HEK293T (cell line): Measurements from ENCODE around the gene SLC5A2.
"Not testable (repeated sequence)": the region's sequence is repeated elsewhere in the genome, so short reads cannot be mapped to it uniquely, and the experiment has no call there.

Experiments
- CTCF ChIA-PET: fragments of 350-600 bp; formaldehyde crosslinking; extraction: SDS; loops from one replicate; lab custom pipeline; 2021; ENCODE audit warnings: antibody characterized with exemption, inconsistent platforms; lab: Yijun Ruan, JAX
- POLR2A ChIA-PET: fragments of 350-600 bp; formaldehyde crosslinking; extraction: SDS; loops from one replicate; lab custom pipeline; 2020; ENCODE audit warnings: antibody characterized with exemption, inconsistent platforms; lab: Yijun Ruan, JAX
- DNase-seq: peaks from one replicate; pipeline ENCODE4 v3.0.0; 2012; ENCODE audit warnings: mixed read lengths; ENCODE audit errors: extremely low spot score
- ARNT ChIP-seq: fragments of 450-650 bp; IDR thresholded peaks from 2 replicates; pipeline ENCODE4 v1.6.1; 2017; ENCODE audit warnings: mild to moderate bottlenecking
- BHLHE40 ChIP-seq: fragments of 450-650 bp; IDR thresholded peaks from 2 replicates; pipeline ENCODE4 v1.6.1; 2016; ENCODE audit warnings: mild to moderate bottlenecking, moderate library complexity, borderline replicate concordance
- CTBP1 ChIP-seq: fragments of 450-650 bp; IDR thresholded peaks from 2 replicates; pipeline ENCODE4 v1.6.1; 2016; ENCODE audit warnings: borderline replicate concordance
- ELF4 ChIP-seq: fragments of 450-650 bp; IDR thresholded peaks from 2 replicates; pipeline ENCODE4 v1.6.1; 2017; ENCODE audit warnings: antibody characterized with exemption
- FOXA1 ChIP-seq: fragments of 450-650 bp; IDR thresholded peaks from 2 replicates; pipeline ENCODE4 v1.6.1; 2016; ENCODE audit warnings: mild to moderate bottlenecking
- FOXK2 ChIP-seq: fragments of 450-650 bp; IDR thresholded peaks from 2 replicates; pipeline ENCODE4 v1.6.1; 2016; ENCODE audit warnings: mild to moderate bottlenecking
- FOXM1 ChIP-seq: fragments of 450-650 bp; IDR thresholded peaks from 2 replicates; pipeline ENCODE4 v1.6.1; 2017; ENCODE audit warnings: mild to moderate bottlenecking, borderline replicate concordance
- HDGF ChIP-seq: fragments of 450-650 bp; IDR thresholded peaks from 2 replicates; pipeline ENCODE4 v1.6.1; 2017; ENCODE audit warnings: antibody characterized with exemption, borderline replicate concordance
- L3MBTL2 ChIP-seq: fragments of 450-650 bp; conservative IDR thresholded peaks from 2 replicates; pipeline ENCODE4 v1.6.1; 2016; ENCODE audit warnings: mild to moderate bottlenecking
- LEF1 ChIP-seq: fragments of 450-650 bp; IDR thresholded peaks from 2 replicates; pipeline ENCODE4 v1.6.1; 2017; ENCODE audit warnings: mild to moderate bottlenecking, borderline replicate concordance
- NFRKB ChIP-seq: fragments of 450-650 bp; IDR thresholded peaks from 2 replicates; pipeline ENCODE4 v1.6.1; 2016; ENCODE audit warnings: mild to moderate bottlenecking, moderate library complexity
- SP1 ChIP-seq: fragments of 450-650 bp; IDR thresholded peaks from 2 replicates; pipeline ENCODE4 v1.6.1; 2017
- SUZ12 ChIP-seq: fragments of 450-650 bp; IDR thresholded peaks from 2 replicates; pipeline ENCODE4 v1.6.1; 2016; ENCODE audit warnings: mild to moderate bottlenecking
- TARDBP ChIP-seq: fragments of 450-650 bp; IDR thresholded peaks from 2 replicates; pipeline ENCODE4 v1.6.1; 2016
- ZNF384 ChIP-seq: fragments of 450-650 bp; IDR thresholded peaks from 2 replicates; pipeline ENCODE4 v1.6.1; 2016
- TF ChIP-seq, protein P1 (sequence below): fragments of 450-650 bp; IDR thresholded peaks from 2 replicates; pipeline ENCODE4 v1.6.1; 2016

The SLC5A2 gene

DNA sequence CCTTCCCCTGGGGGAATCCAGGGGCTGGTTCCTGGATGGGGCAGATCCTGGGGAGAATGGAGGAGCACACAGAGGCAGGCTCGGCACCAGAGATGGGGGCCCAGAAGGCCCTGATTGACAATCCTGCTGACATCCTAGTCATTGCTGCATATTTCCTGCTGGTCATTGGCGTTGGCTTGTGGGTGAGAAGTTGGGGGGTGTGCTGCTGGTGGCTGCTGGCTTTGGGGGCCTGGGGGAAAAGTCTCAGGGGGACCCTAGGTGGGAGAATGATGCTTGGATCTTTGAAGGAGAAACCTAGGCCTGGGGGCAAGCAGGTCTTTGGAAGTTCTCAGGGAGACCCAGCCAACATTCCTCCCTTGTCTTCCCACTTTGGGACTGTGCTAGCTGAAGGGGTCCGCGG, at the start of gene SLC5A2:
TSS of gene SLC5A2 (plus strand) at position 43 of the 400 bp plus-strand sequence. CDS start at position 57, 14 bp downstream.
- ChIA-PET POLR2A (interaction anchor here (1.0 kb wide), 1 partner anchor 24 kb away, joined by 3 read pairs; the partner anchor contains the start of gene ARMC5), CTCF (no interaction called here)
- no peak for TF ChIP-seq SP1
- TF ChIP-seq TARDBP, result no peak
- no peak for DNase-seq

DNA sequence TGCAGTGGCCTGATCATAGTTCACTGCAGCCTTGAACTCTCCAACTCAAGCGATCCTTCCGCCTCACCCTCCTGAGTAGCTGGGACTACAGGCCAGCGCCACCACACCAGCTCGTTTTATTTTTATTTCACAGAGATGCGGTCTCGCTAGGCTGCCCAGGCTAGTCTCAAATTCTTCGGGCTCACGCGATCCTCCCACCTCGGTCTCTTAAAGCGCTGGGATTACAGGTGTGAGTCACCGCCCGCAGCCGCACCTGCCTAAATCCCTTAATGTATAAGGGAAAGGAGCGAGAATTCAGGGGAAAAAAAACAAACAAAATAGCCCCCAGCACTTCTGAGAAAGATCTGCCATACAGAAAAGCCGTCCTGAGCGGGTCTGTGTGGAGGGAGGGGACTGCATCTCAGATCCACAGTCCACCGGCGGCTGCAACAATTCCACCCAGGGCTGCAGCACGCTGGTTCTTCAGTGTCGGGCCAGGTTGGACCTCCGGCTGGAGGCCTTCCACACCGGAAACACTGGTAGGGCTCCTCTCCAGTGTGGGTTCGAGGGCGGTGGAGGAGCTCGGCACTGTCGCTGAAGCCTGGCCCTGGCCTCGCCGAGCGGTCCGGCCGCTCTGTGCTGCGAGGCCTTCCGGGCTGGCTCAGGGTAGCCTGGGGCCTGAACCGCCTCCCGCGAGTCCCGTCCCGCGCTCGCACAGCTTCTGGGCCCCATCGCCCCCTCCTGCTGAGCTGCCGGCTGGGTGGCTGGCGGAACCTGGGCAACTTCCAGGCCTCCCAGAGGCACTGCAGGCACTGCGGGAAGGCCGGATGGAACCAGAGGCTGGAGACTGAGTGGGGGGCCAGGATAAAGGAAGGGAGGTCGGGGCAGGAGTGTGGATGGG, 47.3 kb upstream of the SLC5A2 start:
- ChIA-PET POLR2A (no interaction called here), CTCF (no interaction called here)
- DNase-seq, result no peak
- TF ChIP-seq SUZ12 (no peak), FOXK2 (no peak), CTBP1 (no peak), NFRKB (no peak), TARDBP (no peak), BHLHE40 (no peak), HDGF (no peak), ZNF384 (no peak), LEF1 (no peak), ELF4 (no peak), FOXA1 (no peak), L3MBTL2 (no peak), FOXM1 (no peak), SP1 (no peak), ARNT (no peak)
- TF ChIP-seq, protein P1, sequence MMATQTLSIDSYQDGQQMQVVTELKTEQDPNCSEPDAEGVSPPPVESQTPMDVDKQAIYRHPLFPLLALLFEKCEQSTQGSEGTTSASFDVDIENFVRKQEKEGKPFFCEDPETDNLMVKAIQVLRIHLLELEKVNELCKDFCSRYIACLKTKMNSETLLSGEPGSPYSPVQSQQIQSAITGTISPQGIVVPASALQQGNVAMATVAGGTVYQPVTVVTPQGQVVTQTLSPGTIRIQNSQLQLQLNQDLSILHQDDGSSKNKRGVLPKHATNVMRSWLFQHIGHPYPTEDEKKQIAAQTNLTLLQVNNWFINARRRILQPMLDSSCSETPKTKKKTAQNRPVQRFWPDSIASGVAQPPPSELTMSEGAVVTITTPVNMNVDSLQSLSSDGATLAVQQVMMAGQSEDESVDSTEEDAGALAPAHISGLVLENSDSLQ, result no peak

DNA sequence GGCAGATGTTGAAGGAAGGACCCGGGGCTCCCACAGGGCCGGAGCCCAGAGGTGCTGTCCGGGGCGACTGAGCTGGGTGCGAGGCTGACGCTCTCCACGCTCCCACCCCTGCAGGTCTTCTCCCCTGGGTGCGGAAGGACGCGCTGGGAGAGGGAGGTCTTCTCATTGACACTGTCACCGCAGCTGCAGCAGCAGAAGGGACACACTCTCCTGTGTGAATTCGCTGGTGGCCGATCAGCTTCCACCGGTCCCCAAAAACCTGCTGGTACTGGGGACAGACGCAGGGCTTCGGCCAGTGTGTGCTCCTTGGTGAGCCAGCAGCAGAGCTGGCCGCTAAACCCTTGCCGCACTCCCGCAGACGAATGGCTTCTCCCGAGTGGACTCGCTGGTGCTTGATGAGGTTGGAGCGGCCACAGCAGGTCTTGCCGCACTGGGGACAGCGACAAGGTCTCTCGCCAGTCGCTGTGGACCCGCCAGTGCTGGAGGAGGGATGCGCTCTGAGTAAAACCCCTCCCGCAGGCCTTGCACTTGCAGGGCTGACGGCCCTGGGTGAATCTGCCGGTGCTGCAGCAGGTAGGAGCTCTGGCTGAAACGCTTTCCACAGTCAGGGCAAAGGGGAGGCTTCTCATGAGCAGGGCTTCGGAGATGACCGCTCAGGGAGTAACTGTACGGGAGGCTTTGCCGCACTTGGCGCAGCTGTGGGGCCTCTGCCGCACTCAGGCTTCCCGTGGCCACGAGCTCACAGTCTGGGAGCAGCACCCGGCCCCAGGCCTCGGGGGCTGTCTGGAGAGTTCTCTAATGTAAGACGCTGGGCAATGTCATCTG, 46.5 kb upstream of the SLC5A2 start:
- TF ChIP-seq BHLHE40, result no peak
- no peak for DNase-seq
- CTCF ChIA-PET, result no interaction called here
- POLR2A ChIA-PET, result no interaction called here

DNA sequence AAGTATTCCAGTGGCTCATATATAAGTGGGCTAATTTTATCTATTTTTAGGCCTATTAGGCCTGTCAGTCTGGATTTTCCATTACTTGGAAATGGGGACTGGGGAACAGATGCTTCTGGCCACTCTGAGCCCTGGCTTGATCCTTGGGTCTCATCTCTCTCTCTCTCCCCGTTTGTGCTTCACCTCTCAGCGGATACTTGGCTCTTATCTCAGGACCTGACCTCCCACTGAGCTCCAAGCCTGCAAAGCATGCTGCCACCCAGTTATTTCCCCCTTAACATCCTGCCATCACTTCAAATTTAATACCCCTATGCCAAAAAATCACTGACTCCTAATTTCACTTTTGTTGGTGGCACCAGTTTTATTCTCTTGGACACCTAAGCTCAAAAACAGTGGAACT, 44.5 kb upstream of the SLC5A2 start:
- CTCF ChIA-PET, result no interaction called here
- DNase-seq, result no peak
- TF ChIP-seq HDGF (no peak), SUZ12 (no peak), NFRKB (no peak), SP1 (no peak), L3MBTL2 (no peak), ARNT (no peak), CTBP1 (no peak), FOXM1 (no peak), ZNF384 (no peak), FOXA1 (no peak), FOXK2 (no peak), LEF1 (no peak), BHLHE40 (no peak), TARDBP (no peak), ELF4 (no peak)
- TF ChIP-seq, protein P1, result no peak
- POLR2A ChIA-PET, result no interaction called here

DNA sequence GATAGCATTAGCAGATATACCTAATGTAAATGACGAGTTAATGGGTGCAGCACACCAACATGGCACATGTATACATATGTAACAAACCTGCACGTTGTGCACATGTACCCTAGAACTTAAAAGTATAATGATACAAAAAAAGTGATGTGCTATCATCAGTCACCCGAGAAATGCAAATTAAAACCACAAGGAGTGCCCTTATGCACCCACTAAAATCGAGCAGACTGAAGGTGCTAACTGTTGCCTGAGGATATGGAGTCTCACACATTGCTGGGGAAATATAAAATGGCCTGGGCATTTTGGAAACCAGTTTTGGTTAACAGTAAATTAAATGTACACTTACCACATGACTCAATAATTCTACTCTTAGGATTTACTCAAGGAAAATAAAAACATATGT, 43.9 kb upstream of the SLC5A2 start:
- POLR2A ChIA-PET, CTCF ChIA-PET, DNase-seq: not testable (repeated sequence)

DNA sequence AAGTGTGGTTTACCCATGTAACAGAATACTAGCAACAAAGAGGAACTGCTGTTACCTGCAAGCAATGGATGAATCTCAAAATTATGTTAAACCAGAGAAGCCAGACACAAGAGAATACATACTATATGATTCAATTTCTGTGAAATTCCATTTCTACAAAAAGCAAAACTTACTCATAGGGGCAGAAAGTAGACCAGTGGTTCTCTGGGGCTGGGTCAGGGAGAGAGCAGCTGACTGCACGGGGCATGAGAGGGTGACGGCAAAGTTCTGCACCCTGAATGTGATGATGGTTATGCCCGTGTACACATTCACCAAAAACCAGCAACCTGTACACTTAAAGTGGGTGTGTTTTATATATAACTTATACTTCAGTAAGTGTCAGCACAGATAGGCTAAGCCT, 43.4 kb upstream of the SLC5A2 start:
- ChIA-PET POLR2A (no interaction called here), CTCF (no interaction called here)
- no peak for DNase-seq
- TF ChIP-seq NFRKB, result no peak
- no peak for TF ChIP-seq LEF1
- TF ChIP-seq BHLHE40, result no peak
- TF ChIP-seq TARDBP, result no peak
